BE2C (cell line): ENCODE measurements around the gene UNC93B1.
A peak's percentile ranks its signal among the peaks of the same experiment; 100 is the strongest.

ENCODE experiments used
- DNase-seq: peaks from one replicate; pipeline ENCODE4 v3.0.0-alpha.2; 2020
- H3K27me3 ChIP-seq: fragments of 250-450 bp; sonication (Bioruptor Pico); 2 replicates; pipeline ENCODE4 v1.5.1; 2020; ENCODE audit warnings: mild to moderate bottlenecking
- H3K36me3 ChIP-seq: fragments of 250-450 bp; sonication (Bioruptor Pico); 2 replicates; pipeline ENCODE4 v1.5.1; 2020; ENCODE audit warnings: mild to moderate bottlenecking
- H3K4me1 ChIP-seq: fragments of 250-450 bp; sonication (Bioruptor Pico); 2 replicates; pipeline ENCODE4 v1.5.1; 2020
- H3K4me3 ChIP-seq: 2 replicates; pipeline ENCODE4 v1.5.1; 2011; ENCODE audit warnings: low read depth, low read length
- H3K9me3 ChIP-seq: fragments of 250-450 bp; sonication (Bioruptor Pico); 2 replicates; pipeline ENCODE4 v1.5.1; 2020
- TF ChIP-seq, protein P1 (sequence below): IDR thresholded peaks from 2 replicates; pipeline ENCODE4 v1.5.1; 2012; ENCODE audit warnings: mild to moderate bottlenecking, low read depth, low read length

Gene UNC93B1

DNA sequence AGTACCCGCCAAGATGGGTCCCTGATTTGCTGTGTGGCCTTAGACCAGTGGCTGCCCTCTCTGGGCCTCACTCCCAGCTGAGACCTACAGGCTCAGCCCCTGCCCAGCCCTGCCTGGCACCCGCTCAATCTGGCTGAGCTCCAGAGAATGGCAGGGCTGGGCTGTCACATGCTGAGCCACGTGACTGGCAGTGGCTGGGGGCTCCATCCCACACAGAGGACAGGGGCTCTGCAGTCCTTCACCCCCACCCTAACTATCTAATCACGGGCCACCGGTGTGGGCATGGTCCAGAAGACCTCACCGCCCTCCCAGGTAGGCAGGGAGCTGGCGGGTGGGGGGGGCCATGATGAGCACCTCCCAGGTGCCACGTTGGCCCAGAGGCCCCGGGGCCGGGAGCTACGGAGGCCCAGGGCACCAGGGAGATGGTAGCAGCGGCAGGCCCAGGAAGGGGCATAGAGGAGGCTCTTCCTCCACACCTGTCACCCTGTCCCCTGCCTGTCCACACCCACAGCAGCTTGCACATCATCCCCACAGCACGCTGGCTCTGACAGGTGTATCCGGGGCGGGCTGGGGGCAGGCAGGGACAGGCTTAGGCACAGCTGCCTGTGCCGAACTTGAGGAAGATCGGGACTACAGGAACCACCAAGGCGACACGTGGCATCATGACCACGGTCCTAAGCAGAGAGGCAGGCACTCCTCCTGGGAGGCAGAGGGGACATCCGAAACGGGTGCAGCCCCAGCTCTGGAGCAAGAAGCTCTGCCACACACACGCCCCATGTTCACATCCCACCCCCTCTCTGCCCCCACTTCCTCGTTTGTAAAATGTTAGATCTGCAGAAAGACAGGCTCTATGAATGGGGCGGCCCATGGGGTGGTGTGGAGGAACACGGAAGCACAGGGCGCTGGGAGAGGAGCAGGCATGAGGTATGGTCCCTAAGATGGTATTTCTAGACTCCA lies 4.8 kb upstream of the UNC93B1 start:
- TF ChIP-seq, protein P1, sequence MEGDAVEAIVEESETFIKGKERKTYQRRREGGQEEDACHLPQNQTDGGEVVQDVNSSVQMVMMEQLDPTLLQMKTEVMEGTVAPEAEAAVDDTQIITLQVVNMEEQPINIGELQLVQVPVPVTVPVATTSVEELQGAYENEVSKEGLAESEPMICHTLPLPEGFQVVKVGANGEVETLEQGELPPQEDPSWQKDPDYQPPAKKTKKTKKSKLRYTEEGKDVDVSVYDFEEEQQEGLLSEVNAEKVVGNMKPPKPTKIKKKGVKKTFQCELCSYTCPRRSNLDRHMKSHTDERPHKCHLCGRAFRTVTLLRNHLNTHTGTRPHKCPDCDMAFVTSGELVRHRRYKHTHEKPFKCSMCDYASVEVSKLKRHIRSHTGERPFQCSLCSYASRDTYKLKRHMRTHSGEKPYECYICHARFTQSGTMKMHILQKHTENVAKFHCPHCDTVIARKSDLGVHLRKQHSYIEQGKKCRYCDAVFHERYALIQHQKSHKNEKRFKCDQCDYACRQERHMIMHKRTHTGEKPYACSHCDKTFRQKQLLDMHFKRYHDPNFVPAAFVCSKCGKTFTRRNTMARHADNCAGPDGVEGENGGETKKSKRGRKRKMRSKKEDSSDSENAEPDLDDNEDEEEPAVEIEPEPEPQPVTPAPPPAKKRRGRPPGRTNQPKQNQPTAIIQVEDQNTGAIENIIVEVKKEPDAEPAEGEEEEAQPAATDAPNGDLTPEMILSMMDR = no peak
- peaks cover 23% of the 10 kb centered on the region for H3K4me1 ChIP-seq
- DNase-seq = peak; percentile 57
- H3K27me3 ChIP-seq = no peaks in the 10 kb centered on the region
- no peak overlapping the region for H3K4me3 ChIP-seq
- H3K36me3 ChIP-seq = no peaks in the 10 kb centered on the region
- H3K9me3 ChIP-seq = no peaks in the 10 kb centered on the region

DNA sequence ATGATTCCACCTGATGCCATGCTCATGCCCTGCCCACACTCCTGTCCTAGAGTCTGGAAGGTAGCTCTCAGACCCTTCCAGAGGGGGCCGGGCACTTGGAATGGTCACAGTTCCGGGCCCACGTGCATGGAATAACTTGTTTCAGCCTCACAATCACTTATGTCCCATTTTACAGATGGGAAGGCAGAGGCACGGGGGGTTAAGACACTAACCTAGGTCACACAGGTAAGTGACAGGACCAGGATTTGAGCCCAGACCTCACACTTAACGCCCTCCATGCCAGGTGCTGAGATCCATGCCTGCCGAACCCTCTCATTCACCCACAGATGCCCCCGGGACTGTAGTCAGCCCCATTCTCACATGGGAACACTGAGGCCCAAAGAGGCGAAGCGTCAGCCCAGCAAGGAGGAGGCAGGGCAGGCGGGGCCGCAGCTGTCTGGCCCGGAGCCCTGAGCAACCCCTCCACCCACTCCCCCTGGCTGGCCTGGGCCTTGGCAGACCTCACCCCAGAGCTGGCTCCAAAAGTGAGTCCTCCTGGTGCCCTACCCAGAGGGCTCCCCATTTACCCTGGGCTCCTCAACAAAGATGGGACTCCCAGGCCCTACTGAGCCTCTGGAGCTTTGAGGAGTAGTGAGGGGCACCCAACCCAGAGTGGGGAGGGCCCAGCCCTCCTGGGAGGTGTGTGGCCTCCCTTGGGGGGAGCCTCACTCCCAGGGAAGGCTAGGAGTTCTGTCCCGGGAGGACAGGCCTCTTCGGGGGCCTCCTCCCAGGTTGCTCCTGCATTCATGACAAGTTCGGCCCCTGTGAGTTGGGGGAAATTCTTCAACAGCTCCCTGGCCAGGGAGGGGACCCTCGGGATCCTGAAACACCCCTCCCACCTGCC lies 3.8 kb upstream of the UNC93B1 start:
- peaks cover 23% of the 10 kb centered on the region for H3K4me1 ChIP-seq
- TF ChIP-seq, protein P1 = no peak
- no peaks in the 10 kb centered on the region for H3K27me3 ChIP-seq
- no peaks in the 10 kb centered on the region for H3K9me3 ChIP-seq
- no peak overlapping the region for H3K4me3 ChIP-seq
- no peaks in the 10 kb centered on the region for H3K36me3 ChIP-seq
- peak; percentile 11 for DNase-seq

DNA sequence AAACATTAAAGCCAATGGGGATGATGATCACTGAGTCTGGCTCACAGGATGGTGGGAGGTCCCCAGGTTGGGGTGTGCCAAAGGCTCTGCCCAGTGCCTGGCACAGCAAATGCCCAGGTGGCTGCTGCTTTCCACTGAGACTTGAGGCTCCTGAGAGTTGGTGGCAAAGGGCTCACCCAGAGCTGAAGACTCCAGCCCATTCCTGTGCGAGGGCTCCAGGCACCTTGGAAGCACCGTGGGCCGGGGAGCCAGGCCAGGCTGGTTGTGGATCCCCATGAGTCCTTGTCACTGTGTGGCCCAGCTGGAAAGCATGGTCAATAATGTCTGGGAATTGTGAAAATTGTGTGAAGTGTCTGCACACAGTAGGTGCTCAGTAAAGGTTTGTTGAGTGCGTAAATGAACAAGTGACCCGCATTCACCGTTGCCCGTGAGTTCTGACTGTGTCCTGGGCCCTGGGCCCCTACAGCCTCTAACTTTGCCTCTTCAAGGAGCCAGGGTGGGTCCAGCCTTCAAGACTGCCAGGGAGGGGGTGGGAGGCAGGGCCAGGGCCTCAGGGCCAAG lies 2.8 kb upstream of the UNC93B1 start:
- H3K4me3 ChIP-seq = no peak overlapping the region
- H3K27me3 ChIP-seq = no peaks in the 10 kb centered on the region
- H3K36me3 ChIP-seq = no peaks in the 10 kb centered on the region
- TF ChIP-seq, protein P1 = no peak
- no peaks in the 10 kb centered on the region for H3K9me3 ChIP-seq
- peaks cover 23% of the 10 kb centered on the region for H3K4me1 ChIP-seq
- DNase-seq = no peak

DNA sequence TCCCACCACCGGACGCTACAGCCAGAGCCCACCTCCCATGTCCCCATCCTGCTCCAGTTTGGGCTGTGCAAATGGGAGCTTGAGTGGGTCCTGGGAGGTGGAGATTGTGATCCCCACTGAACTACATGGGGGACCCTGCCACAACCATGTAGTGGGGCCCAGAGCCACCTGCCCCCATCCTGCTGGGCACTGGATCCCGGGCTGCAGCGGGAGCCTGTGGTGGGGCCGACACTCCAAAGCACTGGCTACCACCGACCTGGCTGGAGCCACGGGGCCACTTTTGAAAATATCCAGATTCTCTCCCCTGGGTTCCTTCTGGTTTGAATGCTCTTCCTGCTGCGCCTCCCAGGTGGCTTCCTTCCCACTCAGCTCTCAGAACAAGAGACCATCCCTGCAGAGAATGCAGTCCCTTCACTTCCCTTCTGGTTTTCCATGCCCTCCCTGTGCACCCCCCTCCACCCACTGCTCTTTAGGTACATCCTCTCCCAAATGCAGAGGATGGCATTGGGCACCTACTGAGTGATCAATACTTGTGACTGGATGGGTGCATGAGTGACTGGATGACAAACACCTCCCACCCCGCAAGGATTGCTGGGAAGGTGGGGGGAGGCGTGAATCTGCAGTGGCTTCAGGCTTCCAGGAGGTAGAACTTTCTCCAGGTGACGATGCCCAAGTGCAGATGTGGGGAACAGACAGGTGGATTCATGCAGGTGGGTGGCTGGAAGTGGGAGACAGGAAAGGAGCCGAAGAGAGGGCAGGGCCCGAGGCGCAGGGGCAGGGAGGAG lies 846 bp upstream of the UNC93B1 start:
- DNase-seq = no peak
- TF ChIP-seq, protein P1 = no peak
- peak overlapping the region; percentile 59 for H3K4me3 ChIP-seq
- H3K4me1 ChIP-seq = peaks cover 13% of the 10 kb centered on the region
- no peaks in the 10 kb centered on the region for H3K36me3 ChIP-seq
- no peaks in the 10 kb centered on the region for H3K9me3 ChIP-seq
- H3K27me3 ChIP-seq = no peaks in the 10 kb centered on the region

DNA sequence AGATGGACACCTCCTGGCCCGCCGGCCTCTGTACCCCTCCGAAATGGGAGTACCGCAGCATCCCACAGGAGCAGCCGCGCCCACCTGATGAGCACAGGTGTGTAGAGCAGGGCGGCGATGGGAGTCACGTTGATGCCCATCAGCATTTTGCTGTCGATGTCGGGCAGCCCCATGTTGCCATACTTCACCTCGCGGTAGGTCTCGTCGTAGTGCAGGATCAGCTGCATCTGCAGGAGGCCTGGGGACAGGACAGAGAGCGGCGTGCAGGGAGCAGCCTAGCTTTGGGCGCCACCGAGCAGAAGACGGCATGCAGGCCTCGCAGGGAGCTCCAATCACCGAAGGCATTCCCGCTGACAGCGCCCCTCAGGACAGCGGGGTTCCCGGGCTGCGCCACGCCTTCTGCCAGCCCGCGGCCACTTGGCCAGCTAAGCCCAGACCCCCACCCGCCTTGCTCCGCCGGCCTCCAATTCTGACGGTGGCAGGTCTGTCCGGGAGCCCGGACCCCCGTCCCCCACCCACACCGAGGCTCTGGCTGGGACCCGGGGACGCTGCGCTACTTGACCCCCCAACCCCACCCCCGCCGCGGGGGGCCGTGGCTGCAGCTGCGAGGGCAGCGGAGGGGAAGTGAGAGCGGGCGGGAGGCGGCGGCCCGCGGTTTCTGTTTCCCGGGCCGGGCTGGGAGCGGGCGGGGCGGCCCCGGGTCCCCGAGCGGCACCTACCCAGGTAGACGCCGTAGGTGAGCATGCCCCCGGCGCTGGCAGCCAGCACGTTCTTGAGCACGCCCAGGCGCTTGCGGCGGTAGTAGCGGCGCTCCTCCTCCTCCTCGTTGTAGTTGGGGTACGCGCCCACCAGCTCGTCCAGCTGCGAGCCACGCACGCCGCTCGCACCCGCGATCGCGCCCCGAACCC lies 705 bp downstream of the UNC93B1 start:
- Histone ChIP-seq H3K9me3 (no peaks in the 10 kb centered on the region), H3K36me3 (no peaks in the 10 kb centered on the region), H3K4me3 (peak overlapping the region; percentile 59; the same call in 1 of the 2 replicates), H3K4me1 (no peaks in the 10 kb centered on the region; the same call in 1 of the 2 replicates), H3K27me3 (no peaks in the 10 kb centered on the region)
- DNase-seq = no peak
- TF ChIP-seq, protein P1 = no peak
